H1 (cell line): ENCODE measurements around the gene TCERG1L. TPM values are rescaled to one million over a fixed set of nuclear protein-coding genes. Genes with fewer than 3 reads are reported as not detected.

Source experiments
- CTCF ChIA-PET: fragments of 300-600 bp; sonication (Branson Sonifier 250); formaldehyde crosslinking; loops from one replicate; lab custom pipeline; 2021; ENCODE audit not compliant: partially characterized antibody; lab: Charles Lee
- POLR2A ChIA-PET: fragments of 300-600 bp; sonication (Branson Sonifier 250); formaldehyde crosslinking; loops from one replicate; lab custom pipeline; 2021; ENCODE audit warnings: inconsistent platforms; ENCODE audit not compliant: partially characterized antibody; lab: Charles Lee
- DNase-seq, 2 experiments: peaks; one replicate each; pipeline versions ENCODE4 v3.0.0 to v3.0.0-alpha.2; 2010 to 2022; ENCODE audit warnings: low spot score in 2 of 2, low read depth in 1 of 2, mixed read lengths in 1 of 2
- FAIRE-seq: peaks from 2 replicates; lab custom pipeline; 2011; peaks lifted over from hg19 to GRCh38; lab: Jason Lieb, UNC
- H2AFZ ChIP-seq: 2 replicates; pipeline ENCODE4 v1.8.1; 2012; ENCODE audit warnings: low read length, inconsistent platforms
- H2AK5ac ChIP-seq: 2 replicates; pipeline ENCODE4 v1.6.1; 2013; ENCODE audit warnings: low read depth, low read length
- H2BK120ac ChIP-seq: replicated peaks from 2 replicates; pipeline ENCODE3; 2013; ENCODE audit warnings: low read depth, low read length, inconsistent platforms
- H2BK12ac ChIP-seq: 2 replicates; pipeline ENCODE4 v1.6.1; 2013; ENCODE audit warnings: low read depth, low read length
- H2BK15ac ChIP-seq: 2 replicates; pipeline ENCODE4 v1.6.1; 2013; ENCODE audit warnings: low read length
- H2BK20ac ChIP-seq: 2 replicates; pipeline ENCODE4 v1.6.1; 2013; ENCODE audit warnings: low read length
- H2BK5ac ChIP-seq: 2 replicates; pipeline ENCODE4 v1.6.1; 2013; ENCODE audit warnings: low read depth, low read length
- H3K14ac ChIP-seq: 2 replicates; pipeline ENCODE4 v1.6.1; 2013; ENCODE audit warnings: inconsistent platforms; ENCODE audit not compliant: insufficient read length
- H3K18ac ChIP-seq: 2 replicates; pipeline ENCODE4 v1.6.1; 2013; ENCODE audit warnings: low read length; ENCODE audit errors: extremely low read depth
- H3K23ac ChIP-seq: 2 replicates; pipeline ENCODE4 v1.6.1; 2013; ENCODE audit warnings: inconsistent platforms; ENCODE audit not compliant: insufficient read length
- H3K23me2 ChIP-seq: 2 replicates; pipeline ENCODE4 v1.6.1; 2013; ENCODE audit warnings: low read depth, low read length
- H3K27ac ChIP-seq: 2 replicates; pipeline ENCODE4 v1.6.1; 2011; ENCODE audit warnings: low read depth, low read length, inconsistent platforms
- H3K27me3 ChIP-seq, 4 experiments: replicated peaks in 1 of 4; 1 replicate in 1 of 4; 2 replicates in 3 of 4; pipeline versions ENCODE4 v1.6.1 to v1.8.1; 2011 to 2013; ENCODE audit warnings: low read length in 3 of 4, mild to moderate bottlenecking in 3 of 4, inconsistent platforms in 2 of 4, mixed read lengths in 2 of 4, moderate library complexity in 1 of 4; ENCODE audit not compliant: control insufficient read depth in 3 of 4, insufficient read depth in 3 of 4; ENCODE audit errors: extremely low read depth in 1 of 4
- H3K36me3 ChIP-seq, 4 experiments: 2 replicates each; pipeline versions ENCODE4 v1.6.1 to v1.8.1; 2011 to 2013; ENCODE audit warnings: mild to moderate bottlenecking in 4 of 4, low read length in 3 of 4, moderate library complexity in 2 of 4, control low read depth in 1 of 4, inconsistent platforms in 1 of 4; ENCODE audit not compliant: insufficient read depth in 4 of 4, control insufficient read depth in 2 of 4
- H3K4ac ChIP-seq: replicated peaks from 2 replicates; pipeline ENCODE3; 2013; ENCODE audit warnings: low read length, low read depth, mixed read lengths, inconsistent platforms; ENCODE audit not compliant: insufficient read length
- H3K4me1 ChIP-seq, 4 experiments: replicated peaks in 1 of 4; 1 replicate in 1 of 4; 2 replicates in 3 of 4; pipeline versions ENCODE4 v1.6.1 to v1.8.1; 2011 to 2013; ENCODE audit warnings: low read length in 3 of 4, inconsistent platforms in 2 of 4, mixed read lengths in 1 of 4; ENCODE audit not compliant: insufficient read depth in 4 of 4, control insufficient read depth in 3 of 4
- H3K4me2 ChIP-seq, 2 experiments: 2 replicates each; pipeline versions ENCODE4 v1.6.1 to v1.8.1; 2011 to 2013; ENCODE audit warnings: low read depth in 2 of 2, low read length in 2 of 2, control low read depth in 1 of 2, inconsistent platforms in 1 of 2, mild to moderate bottlenecking in 1 of 2; ENCODE audit not compliant: insufficient read depth in 1 of 2
- H3K4me3 ChIP-seq, 4 experiments: fragments of 200-600, 300-600 bp in 1 of 4; sonication (generic), shearing (Covaris generic), sonication (Bioruptor Twin) in 1 of 4; 2 replicates each; pipeline versions ENCODE4 v1.5.1 to v1.8.1; 2011 to 2016; ENCODE audit warnings: low read length in 4 of 4, low read depth in 3 of 4, control low read depth in 2 of 4, inconsistent platforms in 2 of 4, mild to moderate bottlenecking in 2 of 4, mixed read lengths in 1 of 4, moderate library complexity in 1 of 4; ENCODE audit not compliant: insufficient read depth in 2 of 4; ENCODE audit errors: extremely low read depth in 1 of 4
- H3K56ac ChIP-seq: replicated peaks from 2 replicates; pipeline ENCODE3; 2013; ENCODE audit warnings: low read depth, mild to moderate bottlenecking, mixed read lengths, low read length, inconsistent platforms; ENCODE audit not compliant: insufficient read length
- H3K79me1 ChIP-seq: 2 replicates; pipeline ENCODE4 v1.6.1; 2013; ENCODE audit warnings: low read depth, low read length, control low read depth
- H3K79me2 ChIP-seq, 2 experiments: 2 replicates each; pipeline versions ENCODE4 v1.6.1 to v1.8.1; 2012 to 2013; ENCODE audit warnings: low read length in 2 of 2, mild to moderate bottlenecking in 2 of 2, inconsistent platforms in 1 of 2; ENCODE audit not compliant: insufficient read depth in 2 of 2, control insufficient read depth in 1 of 2
- H3K9ac ChIP-seq, 4 experiments: replicated peaks in 1 of 4; 1 replicate in 1 of 4; 2 replicates in 3 of 4; pipeline versions ENCODE4 v1.6.1 to v1.8.1; 2011 to 2013; ENCODE audit warnings: low read depth in 3 of 4, low read length in 3 of 4, control low read depth in 2 of 4, mild to moderate bottlenecking in 2 of 4, moderate library complexity in 2 of 4, inconsistent platforms in 1 of 4; ENCODE audit errors: extremely low read depth in 1 of 4
- H3K9me3 ChIP-seq, 2 experiments: 2 replicates each; pipeline versions ENCODE4 v1.6.1 to v1.8.1; 2012 to 2013; ENCODE audit warnings: mild to moderate bottlenecking in 2 of 2, moderate library complexity in 2 of 2, control low read depth in 1 of 2, inconsistent platforms in 1 of 2, low read depth in 1 of 2, low read length in 1 of 2, mixed read lengths in 1 of 2; ENCODE audit not compliant: insufficient read depth in 2 of 2
- H4K20me1 ChIP-seq, 2 experiments: replicated peaks in 1 of 2; 2 replicates each; pipeline versions ENCODE3 to v1.8.1; 2011 to 2013; ENCODE audit warnings: inconsistent platforms in 2 of 2, low read length in 2 of 2, mild to moderate bottlenecking in 1 of 2; ENCODE audit not compliant: insufficient read depth in 2 of 2, control insufficient read depth in 1 of 2
- H4K5ac ChIP-seq: 2 replicates; pipeline ENCODE4 v1.6.1; 2013; ENCODE audit warnings: low read length, low read depth, mixed read lengths, inconsistent platforms; ENCODE audit not compliant: insufficient read length
- H4K8ac ChIP-seq: 2 replicates; pipeline ENCODE4 v1.8.0; 2013; ENCODE audit warnings: mild to moderate bottlenecking, moderate library complexity, low read length, inconsistent platforms; ENCODE audit not compliant: insufficient read depth; ENCODE audit errors: extremely low read depth
- H4K91ac ChIP-seq: replicated peaks from 2 replicates; pipeline ENCODE3; 2013; ENCODE audit warnings: low read length, mixed read lengths, inconsistent platforms; ENCODE audit not compliant: insufficient read length
- RAD21 ChIP-seq, 2 experiments: IDR thresholded peaks in 1 of 2; conservative IDR thresholded peaks in 1 of 2; 2 replicates each; pipeline ENCODE4 v1.6.1; 2011; ENCODE audit warnings: low read depth in 2 of 2, low read length in 2 of 2, improper control_type of control experiment in 1 of 2, inconsistent platforms in 1 of 2, mild to moderate bottlenecking in 1 of 2, moderate library complexity in 1 of 2
- TAF7 ChIP-seq: optimal IDR thresholded peaks from 2 replicates; pipeline ENCODE3; 2011; ENCODE audit warnings: low read depth, mild to moderate bottlenecking, inconsistent platforms, low read length, moderate library complexity, borderline replicate concordance
- YY1 ChIP-seq: IDR thresholded peaks from 2 replicates; pipeline ENCODE4 v1.6.1; 2011; ENCODE audit warnings: low read depth, mild to moderate bottlenecking, low read length
- WGBS, 2 experiments: shearing (Covaris generic) in 1 of 2; methylation state at CpG; one replicate each; pipeline versions ENCODE4 v1.1.6 to v1.1.7; 2013 to 2015; ENCODE audit warnings: low lambda C conversion rate in 2 of 2, mixed read lengths in 2 of 2, inconsistent platforms in 1 of 2, low coverage in 1 of 2, missing lambda C conversion rate in 1 of 2; ENCODE audit not compliant: insufficient replicate concordance in 2 of 2, insufficient coverage in 1 of 2, insufficient read length in 1 of 2; ENCODE audit errors: extremely low coverage in 1 of 2, missing lambda C conversion rate in 1 of 2; 5-methylcytosine and 5-hydroxymethylcytosine counted together
- polyA plus RNA-seq, 7 experiments: library from polyadenylated mRNA; depleted of rRNA in 3 of 7; stranded (reverse) in 5 of 7; unstranded in 2 of 7; fragments of >200 nt in 5 of 7; fragments of 200-250 nt in 2 of 7; gene quantifications; 1 replicate in 5 of 7; 2 replicates in 1 of 7; 4 replicates in 1 of 7; pipeline versions ENCODE4 v1.2.1 to v1.2.3, GENCODE V29; 2011 to 2013; ENCODE audit warnings: missing spikeins in 2 of 7, mixed read lengths in 2 of 7
- total RNA-seq: library from RNA; stranded (reverse); fragmentation: NEBNext Ultra II Directional; extraction: Animal tissue kit (Norgen Biotek cat#: 25700); gene quantifications from 2 replicates; pipeline ENCODE4 v1.2.1, GENCODE V29; 2021

TCERG1L gene
- total and polyA plus RNA-seq, 2 of the 8 experiments (the other 6 are each of a cell fraction or from before 2014, with no cell fraction given) = 3.9 to 6.9 TPM

DNA sequence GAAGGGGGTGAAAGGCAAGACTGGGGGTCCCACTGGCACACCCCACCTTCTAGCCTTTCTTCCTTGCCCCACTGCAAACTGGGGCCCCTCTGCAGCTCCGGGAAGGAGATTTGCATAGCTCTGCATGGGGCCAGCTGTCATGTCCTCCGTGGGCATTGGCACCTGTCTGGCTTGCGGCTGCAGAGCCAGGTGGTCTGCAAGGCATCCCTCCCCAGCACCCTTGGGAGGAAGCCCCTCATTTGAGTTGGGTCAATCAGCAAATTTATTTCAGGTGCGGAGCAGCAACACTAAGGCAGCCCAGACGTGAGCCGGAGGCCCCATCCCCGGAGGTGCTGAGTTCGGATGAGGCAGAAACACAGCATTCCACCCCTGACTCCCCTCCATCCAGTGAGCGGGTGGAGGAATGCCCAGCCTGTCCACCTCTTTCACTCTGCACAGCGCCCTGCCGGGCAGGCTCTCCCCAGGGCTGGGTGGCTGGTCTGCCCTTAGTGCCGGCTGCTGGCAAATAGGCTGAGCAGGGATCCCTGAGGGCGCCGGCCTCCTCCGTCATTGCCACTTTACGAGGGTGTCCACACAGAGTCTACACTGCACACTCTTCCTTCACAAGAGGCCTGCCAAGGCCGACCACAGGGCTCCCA, 143.2 kb downstream of the TCERG1L start:
- Histone ChIP-seq H3K36me3 (no peaks in the 10 kb centered on the region), H3K9me3 (no peaks in the 10 kb centered on the region), H3K4ac (no peak overlapping the region), H3K27me3 (no peaks in the 10 kb centered on the region), H3K18ac (no peak overlapping the region), H4K20me1 (peaks cover 0 to 2% of the 10 kb centered on the region in 2 experiments), H2BK20ac (no peak overlapping the region), H3K9ac (no peak overlapping the region), H4K91ac (no peak overlapping the region), H3K4me1 (no peaks in the 10 kb centered on the region; a peak in 2 of 7 replicates), H3K56ac (no peak overlapping the region), H3K14ac (no peak overlapping the region), H3K4me3 (no peak overlapping the region), H2BK12ac (no peak overlapping the region), H3K23me2 (no peaks in the 10 kb centered on the region), H3K79me1 (no peaks in the 10 kb centered on the region), H4K8ac (peak overlapping the region; percentile 19; the same call in 1 of the 2 replicates), H2BK5ac (no peak overlapping the region), H4K5ac (no peak overlapping the region), H3K27ac (no peak overlapping the region), H2AK5ac (no peak overlapping the region), H3K23ac (no peak overlapping the region), H2BK120ac (no peak overlapping the region), H3K4me2 (no peak overlapping the region), H2AFZ (no peak overlapping the region), H2BK15ac (no peak overlapping the region), H3K79me2 (no peaks in the 10 kb centered on the region)
- CTCF ChIA-PET = no interaction called here
- POLR2A ChIA-PET = no interaction called here
- DNase-seq = peak in 1 of 2 experiments; percentile 37
- WGBS, 2 experiments = 90% methylated on average over 14 of the region's 17 CpGs; no CpG with 5 or more reads in 1 of the 2 experiments
- TF ChIP-seq TAF7 = no peak
- no peak for TF ChIP-seq YY1
- no peak for TF ChIP-seq RAD21 (IDR thresholded peaks at IDR 0.05 in 1 of 2, conservative IDR thresholded peaks at IDR 0.05 in 1 of 2; ENCODE audit: low read depth in 2 of 2, low read length in 2 of 2)
- FAIRE-seq = no peak
